Tibial artery (tissue), 4 donors: ENCODE results near the gene GPR101.

Experiments
- DNase-seq, 2 donors: peaks; one replicate each; pipeline ENCODE4 v3.0.0-alpha.2; 2019
- H3K27ac ChIP-seq, 2 donors: fragments of 200-600 bp; sonication (generic) in 1 of 2; 1 replicate in 1 of 2; 2 replicates in 1 of 2; pipeline ENCODE4 v1.5.1; 2018 to 2019; ENCODE audit warnings: mild to moderate bottlenecking in 1 of 2
- H3K27me3 ChIP-seq, 2 donors: fragments of 200-600 bp; sonication (generic) in 1 of 2; one replicate each; pipeline versions ENCODE4 v1.5.1 to v1.6.0; 2016 to 2019
- H3K36me3 ChIP-seq, 3 donors: fragments of 200-600 bp; sonication (generic) in 2 of 3; one replicate each; pipeline ENCODE4 v1.5.1; 2016 to 2019; ENCODE audit warnings: mild to moderate bottlenecking in 2 of 3
- H3K4me1 ChIP-seq, 4 donors: fragments of 200-600 bp; sonication (generic) in 2 of 4; 1 replicate in 3 of 4; 2 replicates in 1 of 4; pipeline ENCODE4 v1.5.1; 2016 to 2019
- H3K4me3 ChIP-seq, 2 donors: fragments of 200-600 bp; sonication (generic) in 1 of 2; 1 replicate in 1 of 2; 2 replicates in 1 of 2; pipeline ENCODE4 v1.5.1; 2018 to 2019; ENCODE audit warnings: mild to moderate bottlenecking in 2 of 2
- H3K9me3 ChIP-seq, 3 donors: fragments of 200-600 bp; sonication (generic) in 1 of 3; one replicate each; pipeline ENCODE4 v1.5.1; 2016 to 2019
- CTCF ChIP-seq, 2 experiments: fragments of 200-600 bp in 1 of 2; fragments of 450-650 bp in 1 of 2; IDR thresholded peaks; one replicate each; pipeline ENCODE4 v1.5.1; 2017 to 2019; ENCODE audit warnings: antibody characterized with exemption in 2 of 2, mild to moderate bottlenecking in 1 of 2, moderate library complexity in 1 of 2
- intact Hi-C: fragments of 100-400 bp; cut with DNase I; formaldehyde crosslinking; loops from one replicate; pipeline ENCODE4 v1.15.0; 2023; ENCODE audit warnings: low total_unique reads

The GPR101 gene

GRCh38 chrX:136999024-136999423 lies 34.8 kb downstream of the GPR101 start:
- no peaks in the 10 kb centered on the region for H3K36me3 ChIP-seq
- DNase-seq, result no peak
- intact Hi-C loops, result no loop called here
- no peaks in the 10 kb centered on the region for H3K27me3 ChIP-seq
- no peak overlapping the region for H3K27ac ChIP-seq
- H3K4me1 ChIP-seq, result no peaks in the 10 kb centered on the region
- no peak overlapping the region for H3K4me3 ChIP-seq
- no peak for TF ChIP-seq CTCF (IDR thresholded peaks at IDR 0.05)
- no peaks in the 10 kb centered on the region for H3K9me3 ChIP-seq
